Esophagus muscularis mucosa (tissue), 4 donors: ENCODE results near the gene METRNL. TPM values are rescaled to one million over a fixed set of nuclear protein-coding genes. Genes with fewer than 3 reads are reported as not detected.

Source experiments
- DNase-seq: peaks from one replicate; pipeline ENCODE4 v3.0.0-alpha.2; 2017; ENCODE audit errors: extremely low spot score
- H3K27ac ChIP-seq, 4 donors: fragments of 200-600 bp; sonication (generic); replicated peaks in 1 of 4; 1 replicate in 3 of 4; 2 replicates in 1 of 4; pipeline ENCODE4 v1.5.1; 2016 to 2019; ENCODE audit warnings: mild to moderate bottlenecking in 1 of 4
- H3K27me3 ChIP-seq, 4 donors: fragments of 200-600 bp; sonication (generic); one replicate each; pipeline versions ENCODE4 v1.5.1 to v1.6.0; 2016 to 2019
- H3K36me3 ChIP-seq, 4 donors: fragments of 200-600 bp; sonication (generic); one replicate each; pipeline ENCODE4 v1.5.1; 2016 to 2019
- H3K4me1 ChIP-seq, 4 donors: fragments of 200-600 bp; sonication (generic); one replicate each; pipeline ENCODE4 v1.5.1; 2016 to 2019
- H3K4me3 ChIP-seq, 4 donors: fragments of 200-600 bp; sonication (generic); 1 replicate in 2 of 4; 2 replicates in 2 of 4; pipeline ENCODE4 v1.5.1; 2016 to 2019; ENCODE audit warnings: mild to moderate bottlenecking in 4 of 4, moderate library complexity in 1 of 4
- H3K9me3 ChIP-seq, 4 donors: fragments of 200-600 bp; sonication (generic); 1 replicate in 3 of 4; 2 replicates in 1 of 4; pipeline ENCODE4 v1.5.1; 2016 to 2019
- EP300 ChIP-seq: sonication (generic); formaldehyde crosslinking; IDR thresholded peaks from one replicate; pipeline ENCODE4 v1.6.1; 2017; ENCODE audit warnings: antibody characterized with exemption
- POLR2A ChIP-seq: fragments of 450-650 bp; IDR thresholded peaks from one replicate; pipeline ENCODE4 v1.6.1; 2017; ENCODE audit warnings: antibody characterized with exemption, moderate library complexity, mild to moderate bottlenecking, low read depth
- POLR2AphosphoS5 ChIP-seq, 2 donors: sonication (generic); formaldehyde crosslinking; IDR thresholded peaks; one replicate each; pipeline ENCODE4 v1.6.1; 2017; ENCODE audit warnings: antibody characterized with exemption in 2 of 2
- WGBS: methylation state at CpG from one replicate; pipeline ENCODE4 v1.1.5; 2018; 5-methylcytosine and 5-hydroxymethylcytosine counted together
- intact Hi-C: fragments of 100-400 bp; cut with DNase I; formaldehyde crosslinking; loops from one replicate; pipeline ENCODE4 v1.15.1; 2023
- total RNA-seq, 4 donors: library from RNA; depleted of rRNA; stranded (reverse); fragments of >200 nt; gene quantifications; one replicate each; pipeline versions ENCODE4 v1.1.0 to v1.2.1, GENCODE V29; 2016
- TF ChIP-seq, protein P1 (sequence below), 3 experiments: fragments of 200-600 bp in 2 of 3; fragments of 450-650 bp in 1 of 3; sonication (generic) in 2 of 3; IDR thresholded peaks; one replicate each; pipeline ENCODE4 v1.5.1; 2017 to 2019; ENCODE audit warnings: antibody characterized with exemption in 3 of 3, mild to moderate bottlenecking in 2 of 3, moderate library complexity in 1 of 3

METRNL gene
- total RNA-seq, 4 donors from 2014 or later, result 36.5 to 124 (median 61.5) TPM

DNA sequence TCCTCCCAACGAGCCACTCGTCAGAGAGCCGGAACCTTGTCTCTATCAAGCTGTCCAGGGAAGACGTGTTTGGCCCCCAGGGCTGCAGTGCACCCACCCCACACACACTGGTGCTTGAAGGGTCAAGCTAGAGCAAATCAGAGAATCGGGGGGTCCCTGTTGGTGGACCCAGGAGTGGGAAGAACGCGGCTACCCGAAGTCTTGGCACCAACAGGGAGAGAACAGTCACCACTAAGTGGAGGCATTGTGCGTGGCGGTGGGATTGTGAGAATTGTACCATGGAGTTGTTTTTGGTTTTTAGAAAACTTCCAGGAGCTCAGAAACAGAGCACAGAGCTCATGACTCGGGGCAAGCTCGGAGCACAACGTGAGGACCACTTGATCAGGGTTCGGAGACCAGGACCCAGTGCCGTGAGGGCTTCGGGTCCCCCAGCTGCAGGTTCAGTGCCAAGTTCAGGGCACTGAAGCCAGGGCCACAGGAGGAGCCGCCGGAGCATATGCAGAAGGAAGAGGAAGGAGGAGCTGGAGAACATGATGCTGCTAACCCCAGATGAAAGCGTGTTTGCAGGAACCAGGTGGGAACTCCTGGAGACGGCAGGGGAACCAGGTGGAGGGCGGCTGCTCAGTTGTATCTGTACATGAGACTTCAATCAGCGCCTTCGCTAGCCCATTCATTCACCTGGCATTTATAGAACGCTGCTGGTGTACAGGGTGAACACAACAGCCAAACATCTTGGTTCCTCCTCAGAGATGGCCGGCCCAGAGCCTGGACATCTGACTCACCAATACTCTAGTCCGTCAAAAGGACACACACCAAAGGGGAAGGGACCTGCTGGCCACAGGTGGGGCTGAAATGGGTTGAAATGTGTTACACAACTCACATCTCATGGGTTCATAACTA lies 42.8 kb downstream of the METRNL start:
- DNase-seq, result no peak
- no peak overlapping the region for H3K27ac ChIP-seq
- no peak for TF ChIP-seq POLR2AphosphoS5 (IDR thresholded peaks at IDR 0.05)
- TF ChIP-seq, protein P1, sequence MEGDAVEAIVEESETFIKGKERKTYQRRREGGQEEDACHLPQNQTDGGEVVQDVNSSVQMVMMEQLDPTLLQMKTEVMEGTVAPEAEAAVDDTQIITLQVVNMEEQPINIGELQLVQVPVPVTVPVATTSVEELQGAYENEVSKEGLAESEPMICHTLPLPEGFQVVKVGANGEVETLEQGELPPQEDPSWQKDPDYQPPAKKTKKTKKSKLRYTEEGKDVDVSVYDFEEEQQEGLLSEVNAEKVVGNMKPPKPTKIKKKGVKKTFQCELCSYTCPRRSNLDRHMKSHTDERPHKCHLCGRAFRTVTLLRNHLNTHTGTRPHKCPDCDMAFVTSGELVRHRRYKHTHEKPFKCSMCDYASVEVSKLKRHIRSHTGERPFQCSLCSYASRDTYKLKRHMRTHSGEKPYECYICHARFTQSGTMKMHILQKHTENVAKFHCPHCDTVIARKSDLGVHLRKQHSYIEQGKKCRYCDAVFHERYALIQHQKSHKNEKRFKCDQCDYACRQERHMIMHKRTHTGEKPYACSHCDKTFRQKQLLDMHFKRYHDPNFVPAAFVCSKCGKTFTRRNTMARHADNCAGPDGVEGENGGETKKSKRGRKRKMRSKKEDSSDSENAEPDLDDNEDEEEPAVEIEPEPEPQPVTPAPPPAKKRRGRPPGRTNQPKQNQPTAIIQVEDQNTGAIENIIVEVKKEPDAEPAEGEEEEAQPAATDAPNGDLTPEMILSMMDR (IDR thresholded peaks at IDR 0.05), result no peak
- no peak for TF ChIP-seq POLR2A
- H3K36me3 ChIP-seq, result no peaks in the 10 kb centered on the region
- whole genome bisulfite sequencing, result 79% methylated on average over 26 of the region's 26 CpGs
- no peaks in the 10 kb centered on the region for H3K9me3 ChIP-seq
- H3K27me3 ChIP-seq, result peaks cover 0 to 51% (median 0%) of the 10 kb centered on the region in 4 donors
- H3K4me3 ChIP-seq, result no peak overlapping the region
- peaks cover 0 to 13% (median 4%) of the 10 kb centered on the region in 4 donors for H3K4me1 ChIP-seq
- intact Hi-C loops, result no loop called here

DNA sequence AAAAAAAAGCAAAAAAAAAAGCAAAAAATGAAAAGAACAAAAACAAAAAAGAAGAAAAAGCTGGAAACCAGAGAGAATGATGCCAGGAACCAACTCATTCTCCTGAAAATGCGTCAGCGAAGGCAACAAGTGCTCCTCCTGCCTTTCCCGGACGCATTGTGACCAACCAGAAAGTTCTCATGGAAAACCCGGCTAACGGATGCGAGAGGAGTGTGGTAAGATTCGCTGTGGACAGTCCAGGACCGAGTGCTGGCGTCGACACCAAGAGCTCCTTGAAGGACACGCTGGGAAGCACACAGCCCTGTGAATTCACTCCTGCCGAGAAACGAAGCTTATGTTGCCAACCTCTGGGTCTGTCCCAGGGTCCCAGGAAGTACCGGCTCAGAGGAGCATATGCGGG lies 43.4 kb downstream of the METRNL start:
- H3K4me1 ChIP-seq, result peaks cover 0 to 13% (median 4%) of the 10 kb centered on the region in 4 donors
- TF ChIP-seq EP300 (no peak), POLR2A (no peak), POLR2AphosphoS5 (IDR thresholded peaks at IDR 0.05) (no peak)
- TF ChIP-seq, protein P1 (IDR thresholded peaks at IDR 0.05), result no peak
- DNase-seq, result no peak
- peaks cover 0 to 54% (median 0%) of the 10 kb centered on the region in 4 donors for H3K27me3 ChIP-seq
- intact Hi-C loops, result no loop called here
- H3K4me3 ChIP-seq, result no peak overlapping the region
- no peaks in the 10 kb centered on the region for H3K9me3 ChIP-seq
- no peak overlapping the region for H3K27ac ChIP-seq
- H3K36me3 ChIP-seq, result no peaks in the 10 kb centered on the region
- WGBS, result 81% methylated on average over 16 of the region's 16 CpGs

DNA sequence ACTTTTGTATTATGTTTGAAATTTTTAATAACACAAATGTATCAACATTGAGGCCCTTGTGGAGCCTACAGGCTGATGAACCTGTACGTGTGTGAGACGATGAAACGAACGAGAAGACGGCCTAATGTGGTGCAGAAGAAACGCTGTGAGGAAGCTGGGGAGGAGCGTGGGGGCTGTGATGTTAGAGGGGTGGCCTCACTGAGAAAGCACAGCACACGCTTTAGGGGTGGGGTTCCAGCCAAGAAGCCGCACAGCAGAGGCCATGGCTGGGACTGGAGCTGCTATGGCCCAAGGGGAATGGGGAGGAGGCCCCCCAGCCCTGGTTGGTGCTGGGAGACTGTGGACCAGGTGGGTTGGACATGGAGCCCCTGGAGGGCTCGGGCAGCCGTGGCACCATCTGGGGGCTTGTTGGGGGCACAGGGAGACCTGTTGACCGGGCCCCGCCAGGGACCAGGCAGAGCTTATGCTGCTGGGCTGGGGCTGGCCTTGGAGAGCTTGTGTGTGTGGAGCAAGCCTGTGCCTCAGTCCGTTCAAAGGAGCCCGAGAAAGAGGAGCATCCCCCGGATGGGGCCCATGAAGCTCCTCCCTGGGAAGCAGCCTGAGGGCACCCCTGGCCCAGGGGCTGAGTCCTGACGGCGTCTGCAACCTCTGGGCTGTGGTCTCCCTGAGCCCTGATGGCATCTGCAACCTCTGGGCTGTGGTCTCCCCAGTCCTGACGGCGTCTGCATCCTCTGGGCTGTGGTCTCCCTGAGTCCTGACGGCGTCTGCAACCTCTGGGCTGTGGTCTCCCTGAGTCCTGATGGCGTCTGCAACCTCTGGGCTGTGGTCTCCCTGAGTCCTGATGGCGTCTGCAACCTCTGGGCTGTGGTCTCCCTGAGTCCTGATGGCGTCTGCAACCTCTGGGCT lies 44.7 kb downstream of the METRNL start:
- TF ChIP-seq POLR2A, result no peak
- TF ChIP-seq, protein P1 (IDR thresholded peaks at IDR 0.05), result no peak
- no peak for TF ChIP-seq EP300
- no peak for TF ChIP-seq POLR2AphosphoS5 (IDR thresholded peaks at IDR 0.05)
- H3K4me1 ChIP-seq, result peaks cover 0 to 3% (median under 1%) of the 10 kb centered on the region in 4 donors
- no peak overlapping the region for H3K4me3 ChIP-seq
- no peak overlapping the region for H3K27ac ChIP-seq
- no peaks in the 10 kb centered on the region for H3K36me3 ChIP-seq
- 90% methylated on average over 14 of the region's 25 CpGs for WGBS
- no peak for DNase-seq
- H3K9me3 ChIP-seq, result no peaks in the 10 kb centered on the region
- peaks cover 0 to 61% (median 0%) of the 10 kb centered on the region in 4 donors for H3K27me3 ChIP-seq
- intact Hi-C loops, result no loop called here

DNA sequence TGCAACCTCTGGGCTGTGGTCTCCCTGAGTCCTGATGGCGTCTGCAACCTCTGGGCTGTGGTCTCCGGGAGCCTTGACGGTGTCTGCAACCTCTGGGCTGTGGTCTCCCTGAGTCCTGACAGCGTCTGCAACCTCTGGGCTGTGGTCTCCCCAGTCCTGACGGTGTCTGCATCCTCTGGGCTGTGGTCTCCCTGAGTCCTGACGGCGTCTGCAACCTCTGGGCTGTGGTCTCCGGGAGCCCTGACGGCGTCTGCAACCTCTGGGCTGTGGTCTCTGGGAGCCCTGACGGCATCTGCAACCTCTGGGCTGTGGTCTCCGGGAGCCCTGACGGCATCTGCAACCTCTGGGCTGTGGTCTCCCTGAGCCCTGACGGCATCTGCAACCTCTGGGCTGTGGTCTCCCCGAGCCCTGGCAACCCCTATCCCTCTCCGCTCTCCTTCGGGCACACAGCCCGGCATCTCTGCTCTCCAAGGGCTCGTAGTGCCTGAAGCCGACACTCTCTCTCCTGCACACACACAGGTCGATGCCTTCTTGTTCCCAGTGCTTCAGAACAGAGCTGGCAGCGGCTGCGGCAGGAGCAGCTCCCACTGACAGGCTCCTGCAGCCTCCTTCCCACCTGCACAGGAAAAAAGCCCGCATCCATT lies 45.6 kb downstream of the METRNL start:
- intact Hi-C loops, result no loop called here
- TF ChIP-seq, protein P1 (IDR thresholded peaks at IDR 0.05), result no peak
- no peak for TF ChIP-seq POLR2AphosphoS5 (IDR thresholded peaks at IDR 0.05)
- no peak for TF ChIP-seq EP300
- no peak for TF ChIP-seq POLR2A
- Histone ChIP-seq H3K27ac (no peak overlapping the region), H3K9me3 (no peaks in the 10 kb centered on the region), H3K36me3 (no peaks in the 10 kb centered on the region), H3K4me1 (no peaks in the 10 kb centered on the region), H3K27me3 (peaks cover 0 to 61% (median 0%) of the 10 kb centered on the region in 4 donors), H3K4me3 (no peak overlapping the region)
- whole genome bisulfite sequencing, result 79% methylated on average over 7 of the region's 24 CpGs
- DNase-seq, result no peak
